Measurements from ENCODE around the gene WWOX. TPM values are rescaled to one million over a fixed set of nuclear protein-coding genes. Genes with fewer than 3 reads are reported as not detected.

The WWOX gene
- total RNA-seq, 1 experiment from 2014 or later, result 15.6 TPM

DNA sequence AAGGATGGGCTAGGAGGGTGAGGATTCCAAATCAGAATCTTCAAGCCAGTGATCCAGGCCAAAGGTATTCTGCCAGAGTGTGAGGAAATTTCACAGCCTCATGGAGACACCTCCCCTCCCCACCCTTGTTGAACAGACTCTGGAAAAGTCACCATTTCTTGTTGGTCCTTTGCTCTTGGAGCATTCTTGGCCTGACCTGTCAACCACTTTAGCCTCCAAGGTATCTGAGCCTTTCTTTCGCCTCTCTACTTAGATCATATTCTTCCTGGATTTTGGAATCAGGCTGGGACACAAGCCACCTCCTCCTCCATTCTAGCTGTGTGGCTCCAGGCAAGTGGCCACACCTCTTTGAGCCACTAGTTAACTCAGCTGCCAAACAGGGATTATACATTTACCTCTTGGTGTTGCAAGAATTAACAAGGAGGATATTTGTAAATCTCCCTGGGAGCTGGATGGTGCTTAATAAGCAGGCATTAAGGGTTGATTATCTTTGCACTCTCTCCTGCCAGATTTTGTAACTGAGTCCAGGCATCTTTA is 193.5 kb downstream of the WWOX start:
- no peak overlapping the region for H4K8ac ChIP-seq (replicated peaks; ENCODE audit: insufficient read length, low read depth, low read length)
- Mint-ChIP-seq H3K4me1 (peaks cover 26 to 48% of the 10 kb centered on the region in 2 experiments), H3K27ac (no peak overlapping the region; a peak in 2 of 7 replicates), H3K4me3 (no peak overlapping the region), H3K36me3 (ENCODE audit: insufficient read depth in 1 of 3, low read depth in 3 of 3) (no peaks in the 10 kb centered on the region), H3K27me3 (ENCODE audit: low read depth) (no peaks in the 10 kb centered on the region), H3K9me3 (no peaks in the 10 kb centered on the region; a peak in 1 of 5 replicates)
- no peak overlapping the region for H2BK20ac ChIP-seq (ENCODE audit: low read depth, low read length, poor library complexity, severe bottlenecking)
- no peak overlapping the region for H4K5ac ChIP-seq (ENCODE audit: insufficient read length, low read depth, low read length)
- TF ChIP-seq, protein P1, sequence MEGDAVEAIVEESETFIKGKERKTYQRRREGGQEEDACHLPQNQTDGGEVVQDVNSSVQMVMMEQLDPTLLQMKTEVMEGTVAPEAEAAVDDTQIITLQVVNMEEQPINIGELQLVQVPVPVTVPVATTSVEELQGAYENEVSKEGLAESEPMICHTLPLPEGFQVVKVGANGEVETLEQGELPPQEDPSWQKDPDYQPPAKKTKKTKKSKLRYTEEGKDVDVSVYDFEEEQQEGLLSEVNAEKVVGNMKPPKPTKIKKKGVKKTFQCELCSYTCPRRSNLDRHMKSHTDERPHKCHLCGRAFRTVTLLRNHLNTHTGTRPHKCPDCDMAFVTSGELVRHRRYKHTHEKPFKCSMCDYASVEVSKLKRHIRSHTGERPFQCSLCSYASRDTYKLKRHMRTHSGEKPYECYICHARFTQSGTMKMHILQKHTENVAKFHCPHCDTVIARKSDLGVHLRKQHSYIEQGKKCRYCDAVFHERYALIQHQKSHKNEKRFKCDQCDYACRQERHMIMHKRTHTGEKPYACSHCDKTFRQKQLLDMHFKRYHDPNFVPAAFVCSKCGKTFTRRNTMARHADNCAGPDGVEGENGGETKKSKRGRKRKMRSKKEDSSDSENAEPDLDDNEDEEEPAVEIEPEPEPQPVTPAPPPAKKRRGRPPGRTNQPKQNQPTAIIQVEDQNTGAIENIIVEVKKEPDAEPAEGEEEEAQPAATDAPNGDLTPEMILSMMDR (conservative IDR thresholded peaks at IDR 0.05), result no peak
- H2BK120ac ChIP-seq (ENCODE audit: low read depth, low read length, poor library complexity, severe bottlenecking), result no peak overlapping the region
- H2AK5ac ChIP-seq (ENCODE audit: insufficient read length, low read length), result no peak overlapping the region
- no peaks in the 10 kb centered on the region for H3K23me2 ChIP-seq (ENCODE audit: insufficient read length, low read depth, low read length, poor library complexity, severe bottlenecking)
- H3K79me2 ChIP-seq (ENCODE audit: insufficient read depth, low read length), result no peaks in the 10 kb centered on the region
- H3K4ac ChIP-seq (ENCODE audit: low read depth, low read length), result no peak overlapping the region
- no peaks in the 10 kb centered on the region for H3K79me1 ChIP-seq (ENCODE audit: insufficient read depth, low read depth, low read length, poor library complexity, severe bottlenecking)
- H3K18ac ChIP-seq (ENCODE audit: insufficient read length, low read depth, low read length), result no peak overlapping the region
- no peak overlapping the region for H4K91ac ChIP-seq (ENCODE audit: insufficient read length, low read depth, low read length)
- H3K27me3 ChIP-seq (ENCODE audit: insufficient read depth, low read length), result no peaks in the 10 kb centered on the region
- H3K4me2 ChIP-seq (ENCODE audit: insufficient read depth, insufficient read length, low read length), result no peak overlapping the region
- no peaks in the 10 kb centered on the region for H4K20me1 ChIP-seq (ENCODE audit: control insufficient read depth, insufficient read depth, insufficient read length)
- no CpG with 5 or more reads among the region's 1 CpG for WGBS (ENCODE audit: extremely low coverage, insufficient read length, low lambda C conversion rate)
- no peak overlapping the region for H2BK15ac ChIP-seq (ENCODE audit: low read depth, low read length)
- H2BK5ac ChIP-seq (ENCODE audit: insufficient read length, low read length), result no peak overlapping the region
- no peaks in the 10 kb centered on the region for H3K4me1 ChIP-seq (ENCODE audit: insufficient read depth, low read length)
- H3K14ac ChIP-seq (ENCODE audit: insufficient read depth, low read length), result no peak overlapping the region
- no peak overlapping the region for H3K23ac ChIP-seq (ENCODE audit: insufficient read length, low read depth, low read length)
- H2AFZ ChIP-seq (ENCODE audit: low read length), result no peak overlapping the region
- no peak for DNase-seq
- H2BK12ac ChIP-seq (ENCODE audit: insufficient read length, low read depth, low read length), result no peak overlapping the region
- no peak overlapping the region for H3T11ph ChIP-seq (ENCODE audit: low read length)
- H3K9me3 ChIP-seq (ENCODE audit: control insufficient read depth, low read depth, low read length), result no peaks in the 10 kb centered on the region
- H3K27ac ChIP-seq (ENCODE audit: insufficient read length, low read depth, low read length), result no peak overlapping the region
- H3K9ac ChIP-seq (ENCODE audit: extremely low read depth, insufficient read length, low read length), result no peak overlapping the region
- H3K56ac ChIP-seq (ENCODE audit: insufficient read length, low read depth, low read length), result no peak overlapping the region
